Hepatocyte (in vitro differentiated cells): ENCODE results near the gene HOXA5.

Experiments used
- EZH2 ChIP-seq: fragments of 200-600 bp; sonication (generic); IDR thresholded peaks from 2 replicates; pipeline ENCODE4 v1.6.1; 2016; ENCODE audit warnings: antibody characterized with exemption, mild to moderate bottlenecking, borderline replicate concordance
- TF ChIP-seq, protein P1 (sequence below): fragments of 200-600 bp; sonication (generic); IDR thresholded peaks from 2 replicates; pipeline ENCODE4 v1.5.1; 2016; ENCODE audit warnings: antibody characterized with exemption, mild to moderate bottlenecking; ENCODE audit not compliant: poor library complexity

DNA sequence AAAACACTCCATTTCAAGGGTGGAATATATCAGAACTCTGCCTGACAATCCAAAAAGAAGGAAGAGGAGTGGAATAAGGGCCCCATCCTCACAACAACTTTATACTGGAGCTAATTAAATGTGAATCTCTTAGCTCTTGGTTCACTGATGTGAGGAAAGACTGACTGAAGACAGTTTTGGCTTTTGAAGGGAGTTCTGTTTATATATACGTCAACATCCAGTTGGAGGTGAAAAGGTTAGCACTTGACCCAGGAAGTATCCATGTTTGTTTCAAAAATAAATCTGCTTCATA is 50.7 kb downstream of the HOXA5 start:
- TF ChIP-seq, protein P1, sequence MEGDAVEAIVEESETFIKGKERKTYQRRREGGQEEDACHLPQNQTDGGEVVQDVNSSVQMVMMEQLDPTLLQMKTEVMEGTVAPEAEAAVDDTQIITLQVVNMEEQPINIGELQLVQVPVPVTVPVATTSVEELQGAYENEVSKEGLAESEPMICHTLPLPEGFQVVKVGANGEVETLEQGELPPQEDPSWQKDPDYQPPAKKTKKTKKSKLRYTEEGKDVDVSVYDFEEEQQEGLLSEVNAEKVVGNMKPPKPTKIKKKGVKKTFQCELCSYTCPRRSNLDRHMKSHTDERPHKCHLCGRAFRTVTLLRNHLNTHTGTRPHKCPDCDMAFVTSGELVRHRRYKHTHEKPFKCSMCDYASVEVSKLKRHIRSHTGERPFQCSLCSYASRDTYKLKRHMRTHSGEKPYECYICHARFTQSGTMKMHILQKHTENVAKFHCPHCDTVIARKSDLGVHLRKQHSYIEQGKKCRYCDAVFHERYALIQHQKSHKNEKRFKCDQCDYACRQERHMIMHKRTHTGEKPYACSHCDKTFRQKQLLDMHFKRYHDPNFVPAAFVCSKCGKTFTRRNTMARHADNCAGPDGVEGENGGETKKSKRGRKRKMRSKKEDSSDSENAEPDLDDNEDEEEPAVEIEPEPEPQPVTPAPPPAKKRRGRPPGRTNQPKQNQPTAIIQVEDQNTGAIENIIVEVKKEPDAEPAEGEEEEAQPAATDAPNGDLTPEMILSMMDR = no peak
- TF ChIP-seq EZH2 = no peak
